Measurements from ENCODE around the gene ST6GALNAC3.

The ST6GALNAC3 gene

GRCh38 chr1:76313304-76313703 is 238.8 kb downstream of the ST6GALNAC3 start:
- Histone ChIP-seq H2AFZ (ENCODE audit: low read length) (no peak overlapping the region), H3K4me1 (ENCODE audit: low read length) (no peaks in the 10 kb centered on the region), H3K4me2 (ENCODE audit: low read depth, low read length) (no peak overlapping the region), H3K27me3 (replicated peaks; ENCODE audit: insufficient read depth, low read length) (no peaks in the 10 kb centered on the region), H4K20me1 (ENCODE audit: insufficient read depth, low read length) (no peaks in the 10 kb centered on the region), H3K9ac (ENCODE audit: low read length) (no peak overlapping the region), H3K4me3 (ENCODE audit: low read length) (no peak overlapping the region), H3K36me3 (replicated peaks; ENCODE audit: insufficient read depth, low read length) (no peaks in the 10 kb centered on the region), H3F3A (ENCODE audit: insufficient read depth, low read length) (no peaks in the 10 kb centered on the region), H3K9me3 (replicated peaks; ENCODE audit: insufficient read depth, low read length) (no peaks in the 10 kb centered on the region), H3K27ac (ENCODE audit: low read length) (no peak overlapping the region), H3K79me2 (ENCODE audit: low read length) (no peaks in the 10 kb centered on the region), H3K9me2 (replicated peaks; ENCODE audit: insufficient read depth, low read length) (no peaks in the 10 kb centered on the region)
- DNase-seq, result no peak
- TF ChIP-seq EZH2 (optimal IDR thresholded peaks at IDR 0.05; ENCODE audit: low read depth, low read length), result no peak
- no peak for TF ChIP-seq CTCF (IDR thresholded peaks at IDR 0.05; ENCODE audit: low read length)
- TF ChIP-seq EZH2phosphoT487 (IDR thresholded peaks at IDR 0.05; ENCODE audit: low read length), result no peak

- no peak overlapping the region for H3K9ac ChIP-seq (ENCODE audit: low read length)
- H3K4me2 ChIP-seq (ENCODE audit: low read depth, low read length), result no peak overlapping the region
- H3K36me3 ChIP-seq (replicated peaks; ENCODE audit: insufficient read depth, low read length), result no peaks in the 10 kb centered on the region
- H3K4me1 ChIP-seq (ENCODE audit: low read length), result no peaks in the 10 kb centered on the region
- no peaks in the 10 kb centered on the region for H3K9me2 ChIP-seq (replicated peaks; ENCODE audit: insufficient read depth, low read length)
- H3F3A ChIP-seq (ENCODE audit: insufficient read depth, low read length), result no peaks in the 10 kb centered on the region
- no peaks in the 10 kb centered on the region for H3K9me3 ChIP-seq (replicated peaks; ENCODE audit: insufficient read depth, low read length)
- no peak overlapping the region for H3K4me3 ChIP-seq (ENCODE audit: low read length)
- DNase-seq, result no peak
- no peak overlapping the region for H2AFZ ChIP-seq (ENCODE audit: low read length)
- no peak for TF ChIP-seq CTCF (IDR thresholded peaks at IDR 0.05; ENCODE audit: low read length)
- TF ChIP-seq EZH2phosphoT487 (IDR thresholded peaks at IDR 0.05; ENCODE audit: low read length), result no peak
- H3K27me3 ChIP-seq (replicated peaks; ENCODE audit: insufficient read depth, low read length), result no peaks in the 10 kb centered on the region
- no peaks in the 10 kb centered on the region for H3K79me2 ChIP-seq (ENCODE audit: low read length)
- H4K20me1 ChIP-seq (ENCODE audit: insufficient read depth, low read length), result no peaks in the 10 kb centered on the region
- no peak overlapping the region for H3K27ac ChIP-seq (ENCODE audit: low read length)
Measured at GRCh38 chr1:76314730-76315129, 240.2 kb downstream of the ST6GALNAC3 start.

GRCh38 chr1:76317299-76317900 is 242.9 kb downstream of the ST6GALNAC3 start:
- Histone ChIP-seq H3K9me3 (replicated peaks; ENCODE audit: insufficient read depth, low read length) (no peaks in the 10 kb centered on the region), H3K9ac (ENCODE audit: low read length) (no peak overlapping the region), H3K4me2 (ENCODE audit: low read depth, low read length) (no peak overlapping the region), H3K27me3 (replicated peaks; ENCODE audit: insufficient read depth, low read length) (no peaks in the 10 kb centered on the region), H3K27ac (ENCODE audit: low read length) (no peak overlapping the region), H3F3A (ENCODE audit: insufficient read depth, low read length) (no peaks in the 10 kb centered on the region), H4K20me1 (ENCODE audit: insufficient read depth, low read length) (no peaks in the 10 kb centered on the region), H3K9me2 (replicated peaks; ENCODE audit: insufficient read depth, low read length) (no peaks in the 10 kb centered on the region), H3K4me3 (ENCODE audit: low read length) (no peak overlapping the region), H3K36me3 (replicated peaks; ENCODE audit: insufficient read depth, low read length) (no peaks in the 10 kb centered on the region), H3K4me1 (ENCODE audit: low read length) (no peaks in the 10 kb centered on the region), H2AFZ (ENCODE audit: low read length) (no peak overlapping the region), H3K79me2 (ENCODE audit: low read length) (no peaks in the 10 kb centered on the region)
- TF ChIP-seq EZH2phosphoT487 (IDR thresholded peaks at IDR 0.05; ENCODE audit: low read length), result no peak
- TF ChIP-seq CTCF (IDR thresholded peaks at IDR 0.05; ENCODE audit: low read length), result no peak
- no peak for TF ChIP-seq EZH2 (optimal IDR thresholded peaks at IDR 0.05; ENCODE audit: low read depth, low read length)
- DNase-seq, result no peak

All from MM.1S (cell line).